Measurements from ENCODE around the gene PLSCR4. TPM values are rescaled to one million over a fixed set of nuclear protein-coding genes. Genes with fewer than 3 reads are reported as not detected.

The PLSCR4 gene
- total RNA-seq, 2 experiments from 2014 or later = not detected

GRCh38 chr3:146214493-146214892 is 36.4 kb downstream of the PLSCR4 start:
- Histone ChIP-seq H3K4me1 (ENCODE audit: insufficient read depth, low read length, poor library complexity, severe bottlenecking) (no peaks in the 10 kb centered on the region), H3K9me3 (ENCODE audit: low read length) (no peaks in the 10 kb centered on the region), H2AFZ (ENCODE audit: low read length) (no peak overlapping the region), H3K27ac (ENCODE audit: low read depth, low read length, poor library complexity, severe bottlenecking) (no peak overlapping the region), H3K36me3 (ENCODE audit: insufficient read depth, low read length) (no peaks in the 10 kb centered on the region), H3K9me2 (ENCODE audit: insufficient read depth, low read length) (no peaks in the 10 kb centered on the region), H4K20me1 (ENCODE audit: insufficient read depth, low read length) (no peaks in the 10 kb centered on the region), H3K79me2 (ENCODE audit: insufficient read depth, low read depth, low read length) (no peaks in the 10 kb centered on the region), H3K4me3 (ENCODE audit: low read depth, low read length, poor library complexity, severe bottlenecking) (no peak overlapping the region), H3K4me2 (ENCODE audit: low read length) (no peak overlapping the region)
- no peak for DNase-seq (ENCODE audit: low spot score)
- intact Hi-C loops (cut with micrococcal nuclease; ENCODE audit: unreplicated experiment) = no loop called here
- TF ChIP-seq CTCF (conservative IDR thresholded peaks at IDR 0.05; ENCODE audit: low read length) = no peak
- TF ChIP-seq EZH2phosphoT487 (IDR thresholded peaks at IDR 0.05; ENCODE audit: borderline replicate concordance, low read depth, low read length) = no peak
- no TSS peak for BruUV-seq (replicated peaks)
- ChIA-PET POLR2A (interaction anchor here (1.1 kb wide), 1 partner anchor 39 kb away, joined by 3 read pairs; no protein-coding TSS in a partner anchor), CTCF (ENCODE audit: unreplicated experiment) (no interaction called here)

GRCh38 chr3:146209371-146209770 is 41.5 kb downstream of the PLSCR4 start:
- Histone ChIP-seq H3K4me1 (ENCODE audit: insufficient read depth, low read length, poor library complexity, severe bottlenecking) (no peaks in the 10 kb centered on the region), H3K9me3 (ENCODE audit: low read length) (no peaks in the 10 kb centered on the region), H3K4me2 (ENCODE audit: low read length) (no peak overlapping the region), H3K36me3 (ENCODE audit: insufficient read depth, low read length) (no peaks in the 10 kb centered on the region), H3K9me2 (ENCODE audit: insufficient read depth, low read length) (no peaks in the 10 kb centered on the region), H3K27ac (ENCODE audit: low read depth, low read length, poor library complexity, severe bottlenecking) (no peak overlapping the region), H3K79me2 (ENCODE audit: insufficient read depth, low read depth, low read length) (no peaks in the 10 kb centered on the region), H4K20me1 (ENCODE audit: insufficient read depth, low read length) (no peaks in the 10 kb centered on the region), H2AFZ (ENCODE audit: low read length) (no peak overlapping the region), H3K4me3 (ENCODE audit: low read depth, low read length, poor library complexity, severe bottlenecking) (no peak overlapping the region)
- CTCF ChIA-PET (ENCODE audit: unreplicated experiment) = no interaction called here
- POLR2A ChIA-PET = interaction anchor here (0.5 to 1.0 kb wide), 2 partner anchors 14 to 171 kb away, joined by 3 to 4 read pairs; no protein-coding TSS in a partner anchor
- BruUV-seq (replicated peaks) = no TSS peak
- DNase-seq (ENCODE audit: low spot score) = no peak
- intact Hi-C loops (cut with micrococcal nuclease; ENCODE audit: unreplicated experiment) = no loop called here
- TF ChIP-seq CTCF (conservative IDR thresholded peaks at IDR 0.05; ENCODE audit: low read length) (no peak), EZH2phosphoT487 (IDR thresholded peaks at IDR 0.05; ENCODE audit: borderline replicate concordance, low read depth, low read length) (no peak)

GRCh38 chr3:146203776-146204175 is 47.1 kb downstream of the PLSCR4 start:
- TF ChIP-seq CTCF (conservative IDR thresholded peaks at IDR 0.05; ENCODE audit: low read length) (no peak), EZH2phosphoT487 (IDR thresholded peaks at IDR 0.05; ENCODE audit: borderline replicate concordance, low read depth, low read length) (no peak)
- Histone ChIP-seq H4K20me1 (ENCODE audit: insufficient read depth, low read length) (no peaks in the 10 kb centered on the region), H3K79me2 (ENCODE audit: insufficient read depth, low read depth, low read length) (no peaks in the 10 kb centered on the region), H2AFZ (ENCODE audit: low read length) (no peak overlapping the region), H3K4me1 (ENCODE audit: insufficient read depth, low read length, poor library complexity, severe bottlenecking) (no peaks in the 10 kb centered on the region), H3K36me3 (ENCODE audit: insufficient read depth, low read length) (no peaks in the 10 kb centered on the region), H3K4me3 (ENCODE audit: low read depth, low read length, poor library complexity, severe bottlenecking) (no peak overlapping the region), H3K9me3 (ENCODE audit: low read length) (no peaks in the 10 kb centered on the region), H3K27ac (ENCODE audit: low read depth, low read length, poor library complexity, severe bottlenecking) (no peak overlapping the region), H3K4me2 (ENCODE audit: low read length) (no peak overlapping the region), H3K9me2 (ENCODE audit: insufficient read depth, low read length) (no peaks in the 10 kb centered on the region)
- no peak for DNase-seq (ENCODE audit: low spot score)
- CTCF ChIA-PET (ENCODE audit: unreplicated experiment) = no interaction called here
- intact Hi-C loops (cut with micrococcal nuclease; ENCODE audit: unreplicated experiment) = no loop called here
- POLR2A ChIA-PET = no interaction called here
- BruUV-seq (replicated peaks) = no TSS peak

Data from OCI-LY7 (cell line).